Measurements from ENCODE around the gene RASGEF1B.

DNA sequence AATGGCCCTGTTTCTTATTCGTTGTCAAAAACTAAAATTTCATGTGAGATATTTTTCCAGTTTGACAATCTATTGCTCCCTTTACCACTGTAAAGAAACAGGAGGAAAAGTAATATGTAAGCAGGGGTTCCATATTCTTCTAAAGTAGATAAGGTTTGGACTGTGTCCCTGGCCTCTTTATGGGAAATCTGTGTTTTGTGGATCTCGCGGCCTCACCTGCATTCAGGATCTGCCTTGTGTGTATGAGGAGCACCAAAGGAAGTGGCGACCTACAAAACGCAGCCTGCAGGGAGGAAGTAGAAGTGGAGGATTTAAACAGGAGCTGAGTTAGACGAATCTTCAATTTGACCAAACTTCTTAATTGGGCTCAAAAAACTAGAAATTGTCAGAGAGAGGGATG lies 67.0 kb downstream of the RASGEF1B start:
- TF ChIP-seq POLR2AphosphoS5 (IDR thresholded peaks at IDR 0.05) (no peak), EP300 (IDR thresholded peaks at IDR 0.05) (no peak)
- TF ChIP-seq, protein P1, sequence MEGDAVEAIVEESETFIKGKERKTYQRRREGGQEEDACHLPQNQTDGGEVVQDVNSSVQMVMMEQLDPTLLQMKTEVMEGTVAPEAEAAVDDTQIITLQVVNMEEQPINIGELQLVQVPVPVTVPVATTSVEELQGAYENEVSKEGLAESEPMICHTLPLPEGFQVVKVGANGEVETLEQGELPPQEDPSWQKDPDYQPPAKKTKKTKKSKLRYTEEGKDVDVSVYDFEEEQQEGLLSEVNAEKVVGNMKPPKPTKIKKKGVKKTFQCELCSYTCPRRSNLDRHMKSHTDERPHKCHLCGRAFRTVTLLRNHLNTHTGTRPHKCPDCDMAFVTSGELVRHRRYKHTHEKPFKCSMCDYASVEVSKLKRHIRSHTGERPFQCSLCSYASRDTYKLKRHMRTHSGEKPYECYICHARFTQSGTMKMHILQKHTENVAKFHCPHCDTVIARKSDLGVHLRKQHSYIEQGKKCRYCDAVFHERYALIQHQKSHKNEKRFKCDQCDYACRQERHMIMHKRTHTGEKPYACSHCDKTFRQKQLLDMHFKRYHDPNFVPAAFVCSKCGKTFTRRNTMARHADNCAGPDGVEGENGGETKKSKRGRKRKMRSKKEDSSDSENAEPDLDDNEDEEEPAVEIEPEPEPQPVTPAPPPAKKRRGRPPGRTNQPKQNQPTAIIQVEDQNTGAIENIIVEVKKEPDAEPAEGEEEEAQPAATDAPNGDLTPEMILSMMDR (IDR thresholded peaks at IDR 0.05): no peak

All from gastroesophageal sphincter (tissue), 3 donors.